Measurements from ENCODE around the gene PCIF1. TPM values are rescaled to one million over a fixed set of nuclear protein-coding genes. Genes with fewer than 3 reads are reported as not detected.
"Not testable (repeated sequence)": the region's sequence is repeated elsewhere in the genome, so short reads cannot be mapped to it uniquely, and the experiment has no call there.

Gene PCIF1
- total and polyA plus RNA-seq, 10 donors, result 25.1 to 61.9 (median 45.9) TPM

- H3K36me3 ChIP-seq, result no peaks in the 10 kb centered on the region
- H3K27me3 ChIP-seq (replicated peaks in 1 of 7), result peaks cover 0 to 53% (median 0%) of the 10 kb centered on the region in 7 donors
- no peak for DNase-seq
- H3K27ac ChIP-seq, result no peak overlapping the region
- no peaks in the 10 kb centered on the region for H3K9me3 ChIP-seq
- WGBS, 5 donors, result 70 to 84% (median 81%) methylated on average over 3 of the region's 3 CpGs
- H3K4me3 ChIP-seq, result no peak overlapping the region
- no peak for TF ChIP-seq POLR2A (IDR thresholded peaks at IDR 0.05)
- no peak for TF ChIP-seq POLR2AphosphoS5 (IDR thresholded peaks at IDR 0.05)
- TF ChIP-seq CTCF (IDR thresholded peaks at IDR 0.05 in 8 of 11, conservative IDR thresholded peaks at IDR 0.05 in 3 of 11), result no peak
- intact Hi-C loops (cut with DNase I; ENCODE audit: low total_unique reads), result no loop called here
- peaks cover 0 to 58% (median 10%) of the 10 kb centered on the region in 6 donors for H3K4me1 ChIP-seq
Measured at GRCh38 chr20:45991616-45992015, 57.1 kb downstream of the PCIF1 start.

- WGBS, 5 donors, result 59 to 81% (median 74%) methylated on average over 10 to 12 of the region's 12 CpGs
- H3K27ac ChIP-seq, result peak overlapping the region in 1 of 8 donors; percentile 20
- intact Hi-C loops (cut with DNase I; ENCODE audit: low total_unique reads), result no loop called here
- H3K4me3 ChIP-seq, result no peak overlapping the region
- no peak for DNase-seq
- TF ChIP-seq CTCF (IDR thresholded peaks at IDR 0.05 in 8 of 11, conservative IDR thresholded peaks at IDR 0.05 in 3 of 11), result no peak
- no peak for TF ChIP-seq POLR2A (IDR thresholded peaks at IDR 0.05)
- no peak for TF ChIP-seq POLR2AphosphoS5 (IDR thresholded peaks at IDR 0.05)
- H3K36me3 ChIP-seq, result no peaks in the 10 kb centered on the region
- H3K9me3 ChIP-seq, result no peaks in the 10 kb centered on the region
- peaks cover 0 to 65% (median 16%) of the 10 kb centered on the region in 6 donors for H3K4me1 ChIP-seq
- peaks cover 0 to 52% (median 0%) of the 10 kb centered on the region in 7 donors for H3K27me3 ChIP-seq (replicated peaks in 1 of 7)
Measured at GRCh38 chr20:45993197-45993951, 58.9 kb downstream of the PCIF1 start.

- Histone ChIP-seq H3K27ac (no peak overlapping the region), H3K4me1 (peaks cover 0 to 81% (median 30%) of the 10 kb centered on the region in 6 donors), H3K27me3 (replicated peaks in 1 of 7) (peaks cover 0 to 52% (median 0%) of the 10 kb centered on the region in 7 donors), H3K9me3 (no peaks in the 10 kb centered on the region), H3K4me3 (no peak overlapping the region), H3K36me3 (no peaks in the 10 kb centered on the region)
- intact Hi-C loops (cut with DNase I; ENCODE audit: low total_unique reads), result no loop called here
- WGBS, 5 donors, result 59 to 73% (median 65%) methylated on average over 9 of the region's 9 CpGs
- TF ChIP-seq POLR2AphosphoS5 (IDR thresholded peaks at IDR 0.05), result no peak
- TF ChIP-seq CTCF (IDR thresholded peaks at IDR 0.05 in 8 of 11, conservative IDR thresholded peaks at IDR 0.05 in 3 of 11), result no peak
- no peak for TF ChIP-seq POLR2A (IDR thresholded peaks at IDR 0.05)
- DNase-seq, result no peak
Measured at GRCh38 chr20:45994761-45995493, 60.4 kb downstream of the PCIF1 start.

- Histone ChIP-seq H3K27me3 (replicated peaks in 1 of 7) (peaks cover 0 to 50% (median 0%) of the 10 kb centered on the region in 7 donors), H3K4me1 (peaks cover 2 to 88% (median 37%) of the 10 kb centered on the region in 6 donors)
- H3K4me3 ChIP-seq; H3K27ac ChIP-seq; intact Hi-C loops (cut with DNase I; ENCODE audit: low total_unique reads); H3K36me3 ChIP-seq; DNase-seq; H3K9me3 ChIP-seq: not testable (repeated sequence)
- WGBS, 5 donors, result 85 to 94% (median 89%) methylated on average over 6 of the region's 6 CpGs
Measured at GRCh38 chr20:45995495-45996097, 61.1 kb downstream of the PCIF1 start.

All from spleen (tissue), 11 donors.